ENCODE results near the gene SLC5A8.

DNA sequence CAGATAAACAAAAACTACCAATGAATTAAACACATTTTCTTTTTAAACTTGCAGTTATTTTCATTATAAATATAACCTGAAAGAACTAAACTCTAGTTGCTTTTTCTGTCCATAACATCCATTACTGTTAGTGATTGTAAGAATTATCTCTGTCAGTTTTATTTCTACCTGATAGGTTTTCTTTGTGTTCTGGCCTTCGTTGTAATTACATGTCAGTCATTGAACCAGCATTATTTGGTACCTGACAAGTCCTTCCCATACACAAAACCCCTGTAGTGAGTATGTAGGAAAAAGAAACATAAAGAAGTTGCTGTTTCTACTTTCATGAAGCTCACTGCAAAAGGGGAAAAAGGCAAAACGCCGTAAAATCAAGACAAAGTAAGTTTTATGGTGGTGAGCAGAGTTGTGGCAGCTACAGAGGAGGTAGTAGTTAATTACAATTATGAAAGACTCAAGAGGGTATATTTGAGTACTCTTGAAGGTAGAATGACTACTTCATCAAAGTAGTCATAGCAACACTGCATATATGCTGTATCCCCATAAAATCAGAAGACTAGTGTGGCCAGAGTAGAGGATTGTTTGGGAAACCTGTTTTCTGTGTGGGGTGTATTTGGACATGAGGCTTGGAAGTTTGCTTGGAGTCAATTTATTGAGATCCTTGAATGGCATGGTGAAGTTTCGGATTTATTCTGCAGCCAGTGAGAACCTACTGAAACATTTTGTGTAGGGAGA, 102.8 kb downstream of the SLC5A8 start:
- TF ChIP-seq, protein P1, sequence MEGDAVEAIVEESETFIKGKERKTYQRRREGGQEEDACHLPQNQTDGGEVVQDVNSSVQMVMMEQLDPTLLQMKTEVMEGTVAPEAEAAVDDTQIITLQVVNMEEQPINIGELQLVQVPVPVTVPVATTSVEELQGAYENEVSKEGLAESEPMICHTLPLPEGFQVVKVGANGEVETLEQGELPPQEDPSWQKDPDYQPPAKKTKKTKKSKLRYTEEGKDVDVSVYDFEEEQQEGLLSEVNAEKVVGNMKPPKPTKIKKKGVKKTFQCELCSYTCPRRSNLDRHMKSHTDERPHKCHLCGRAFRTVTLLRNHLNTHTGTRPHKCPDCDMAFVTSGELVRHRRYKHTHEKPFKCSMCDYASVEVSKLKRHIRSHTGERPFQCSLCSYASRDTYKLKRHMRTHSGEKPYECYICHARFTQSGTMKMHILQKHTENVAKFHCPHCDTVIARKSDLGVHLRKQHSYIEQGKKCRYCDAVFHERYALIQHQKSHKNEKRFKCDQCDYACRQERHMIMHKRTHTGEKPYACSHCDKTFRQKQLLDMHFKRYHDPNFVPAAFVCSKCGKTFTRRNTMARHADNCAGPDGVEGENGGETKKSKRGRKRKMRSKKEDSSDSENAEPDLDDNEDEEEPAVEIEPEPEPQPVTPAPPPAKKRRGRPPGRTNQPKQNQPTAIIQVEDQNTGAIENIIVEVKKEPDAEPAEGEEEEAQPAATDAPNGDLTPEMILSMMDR (IDR thresholded peaks at IDR 0.05; ENCODE audit: low read depth, low read length, missing input control), result no peak
- TF ChIP-seq RAD21 (IDR thresholded peaks at IDR 0.05) (no peak), JUND (IDR thresholded peaks at IDR 0.05) (no peak), REST (IDR thresholded peaks at IDR 0.05) (no peak), YY1 (IDR thresholded peaks at IDR 0.05) (no peak), SP1 (IDR thresholded peaks at IDR 0.05) (no peak)
- TF ChIP-seq, protein P2, sequence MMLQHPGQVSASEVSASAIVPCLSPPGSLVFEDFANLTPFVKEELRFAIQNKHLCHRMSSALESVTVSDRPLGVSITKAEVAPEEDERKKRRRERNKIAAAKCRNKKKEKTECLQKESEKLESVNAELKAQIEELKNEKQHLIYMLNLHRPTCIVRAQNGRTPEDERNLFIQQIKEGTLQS (IDR thresholded peaks at IDR 0.05), result no peak
